Peyer's patch (tissue), 4 donors: Measurements from ENCODE around the gene DRAXIN.

ENCODE experiments used
- CTCF ChIP-seq, 6 experiments: fragments of 450-650 bp in 4 of 6; fragments of 200-600 bp in 2 of 6; sonication (generic) in 1 of 6; IDR thresholded peaks; one replicate each; pipeline ENCODE4 v1.5.1; 2017 to 2019; ENCODE audit warnings: antibody characterized with exemption in 6 of 6, mild to moderate bottlenecking in 3 of 6, moderate library complexity in 1 of 6
- POLR2A ChIP-seq, 2 donors: fragments of 450-650 bp; IDR thresholded peaks; one replicate each; pipeline ENCODE4 v1.5.1; 2017; ENCODE audit warnings: antibody characterized with exemption in 2 of 2, mild to moderate bottlenecking in 2 of 2, moderate library complexity in 2 of 2

- no peak for TF ChIP-seq CTCF (IDR thresholded peaks at IDR 0.05)
- no peak for TF ChIP-seq POLR2A (IDR thresholded peaks at IDR 0.05)
These were observed 20.3 kb upstream of the DRAXIN start for GRCh38 chr1:11671205-11671543.
